HG02870 (cell line): ENCODE data around the gene PIP5K1C.

Experiments
- ATAC-seq: cut with Tn5 transposase; IDR thresholded peaks from one replicate; pipeline ENCODE4 v1.9.1; 2021; ENCODE audit warnings: mild to moderate bottlenecking, moderate library complexity; ENCODE audit not compliant: unreplicated experiment

PIP5K1C gene

DNA sequence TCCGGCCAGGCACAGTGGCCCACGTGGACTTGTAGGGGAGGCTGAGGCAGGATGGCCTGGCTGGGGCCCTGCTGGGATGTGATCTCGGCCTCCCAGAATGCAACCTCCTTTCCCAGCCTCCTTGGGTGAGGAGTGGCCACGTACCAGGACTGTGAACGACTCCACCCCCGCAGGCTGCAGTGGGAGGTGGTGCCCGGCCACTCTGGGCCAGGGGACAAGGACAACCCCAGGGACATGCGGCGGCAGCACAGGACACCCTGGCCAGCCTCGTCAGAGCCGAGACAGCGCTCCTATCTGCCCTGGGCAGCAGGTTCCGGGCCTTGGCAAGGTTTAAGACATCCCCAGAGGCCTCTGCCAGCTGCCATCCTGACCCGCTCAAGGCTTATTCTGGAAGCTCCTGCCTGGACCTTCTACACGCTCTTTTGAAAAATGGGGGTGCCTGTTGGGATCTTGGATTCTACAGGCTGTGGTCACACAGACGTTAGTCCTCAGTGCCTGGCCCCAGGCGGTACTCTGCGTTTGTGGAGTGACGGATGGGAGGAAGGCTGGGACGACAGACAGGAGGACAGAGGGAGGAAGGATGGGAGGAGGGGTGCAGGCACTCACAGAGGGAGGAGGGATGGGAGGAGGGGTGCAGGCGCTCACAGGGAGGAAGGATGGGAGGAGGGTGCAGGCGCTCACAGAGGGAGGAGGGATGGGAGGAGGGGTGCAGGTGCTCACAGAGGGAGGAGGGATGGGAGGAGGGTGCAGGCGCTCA lies 53.8 kb downstream of the PIP5K1C start:
- no peak for ATAC-seq

DNA sequence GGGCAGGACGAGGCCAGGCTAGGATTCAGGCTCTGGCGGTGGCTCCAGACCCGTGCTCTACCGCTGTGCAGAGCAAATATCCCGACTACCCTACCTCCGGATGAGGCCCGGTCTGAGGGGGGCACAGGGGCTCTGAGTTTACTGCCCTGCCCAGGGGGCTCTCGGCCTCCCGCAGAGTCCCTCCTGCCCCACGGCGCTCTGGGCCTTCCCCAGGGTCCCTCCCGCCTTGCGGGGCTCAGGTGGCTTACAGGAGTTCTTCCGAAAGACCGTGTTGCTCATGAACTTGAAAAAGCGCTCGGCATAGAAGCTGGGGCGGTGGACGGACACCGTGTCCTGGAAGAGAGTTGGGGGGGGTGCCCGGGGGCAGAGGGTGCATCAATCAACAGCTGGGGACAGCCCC lies 54.5 kb downstream of the PIP5K1C start:
- no peak for ATAC-seq

DNA sequence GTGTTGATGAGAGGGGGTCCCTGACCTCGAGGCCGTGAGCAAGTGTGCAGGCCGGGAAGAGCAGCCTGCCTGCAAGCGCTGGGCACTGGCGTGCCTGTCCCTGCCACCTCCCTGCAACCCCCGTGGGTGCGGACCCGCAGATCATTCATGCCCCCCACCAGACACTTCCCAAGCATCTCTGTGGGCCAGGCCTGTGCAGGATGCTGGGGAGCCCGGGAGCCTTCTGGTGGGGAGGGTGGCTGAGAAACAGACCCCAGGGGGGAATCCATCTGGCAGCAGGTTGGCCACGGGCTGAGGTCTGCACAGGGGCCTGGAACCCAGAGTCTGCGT lies 55.2 kb downstream of the PIP5K1C start:
- no peak for ATAC-seq

DNA sequence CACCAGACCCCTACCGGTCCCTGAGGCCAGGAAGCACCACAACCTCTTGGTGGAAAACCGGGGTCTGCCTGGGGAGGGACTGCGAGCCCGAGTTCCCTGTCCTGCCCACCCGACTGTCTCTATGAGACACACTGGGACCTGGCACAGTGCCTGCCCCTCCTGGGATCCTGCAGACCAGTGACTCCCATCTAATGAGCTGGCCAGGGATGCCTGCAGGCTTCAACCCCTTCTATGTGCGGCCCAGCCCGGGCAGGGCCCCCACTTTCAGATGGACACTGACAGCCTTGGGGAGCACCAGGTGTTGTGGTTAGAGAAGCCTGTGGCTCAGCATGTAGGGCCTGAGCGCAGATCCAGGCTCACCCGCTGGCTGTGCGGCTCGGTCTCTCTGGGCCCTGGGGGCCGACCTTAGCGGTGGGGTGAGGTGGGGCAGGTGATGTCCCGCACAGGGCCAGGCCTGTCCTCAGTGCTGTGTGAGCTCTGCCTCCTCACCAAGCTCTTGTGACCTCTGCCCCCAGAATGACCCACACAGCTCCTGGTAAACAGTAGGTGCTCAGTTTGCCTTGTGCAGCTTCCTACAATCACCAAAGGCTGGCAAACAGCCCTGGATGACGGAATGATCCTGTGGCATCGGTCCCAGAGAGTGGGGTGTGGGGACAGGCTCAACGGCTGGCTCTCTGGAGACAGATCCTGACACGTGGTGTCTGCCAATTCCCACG lies 55.8 kb downstream of the PIP5K1C start:
- ATAC-seq, result no peak

DNA sequence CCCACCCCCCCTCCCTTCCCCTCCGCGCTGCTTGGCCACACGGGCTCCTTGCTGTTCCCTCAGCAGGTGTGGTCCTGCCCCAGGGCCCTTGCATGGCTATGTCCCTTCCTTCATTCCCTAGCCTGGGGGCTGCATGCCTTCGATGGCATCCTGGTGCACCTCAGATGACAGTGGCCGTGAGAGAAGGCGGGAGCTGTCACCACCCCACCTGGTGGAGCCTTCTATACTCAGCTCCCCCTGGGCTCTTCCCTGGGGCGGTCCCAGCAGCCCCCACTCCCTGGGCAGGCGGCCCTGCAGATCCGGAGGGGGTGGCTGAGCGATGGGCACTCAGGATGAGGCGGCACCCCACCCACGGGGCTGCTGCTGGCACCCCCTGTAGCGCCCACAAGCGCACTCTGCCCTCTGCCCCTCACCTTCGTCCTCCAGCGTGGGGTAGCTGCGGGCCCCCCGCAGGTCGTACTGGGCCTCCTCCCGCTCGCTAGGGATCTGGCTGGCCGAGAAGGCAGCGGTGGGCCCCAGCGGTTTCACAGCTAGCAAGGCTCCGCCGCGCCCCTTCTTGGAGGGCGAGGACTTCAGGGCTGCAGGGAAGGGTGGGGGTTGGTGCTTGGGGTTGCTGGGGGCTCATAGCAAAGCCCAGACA lies 56.5 kb downstream of the PIP5K1C start:
- ATAC-seq, result no peak

DNA sequence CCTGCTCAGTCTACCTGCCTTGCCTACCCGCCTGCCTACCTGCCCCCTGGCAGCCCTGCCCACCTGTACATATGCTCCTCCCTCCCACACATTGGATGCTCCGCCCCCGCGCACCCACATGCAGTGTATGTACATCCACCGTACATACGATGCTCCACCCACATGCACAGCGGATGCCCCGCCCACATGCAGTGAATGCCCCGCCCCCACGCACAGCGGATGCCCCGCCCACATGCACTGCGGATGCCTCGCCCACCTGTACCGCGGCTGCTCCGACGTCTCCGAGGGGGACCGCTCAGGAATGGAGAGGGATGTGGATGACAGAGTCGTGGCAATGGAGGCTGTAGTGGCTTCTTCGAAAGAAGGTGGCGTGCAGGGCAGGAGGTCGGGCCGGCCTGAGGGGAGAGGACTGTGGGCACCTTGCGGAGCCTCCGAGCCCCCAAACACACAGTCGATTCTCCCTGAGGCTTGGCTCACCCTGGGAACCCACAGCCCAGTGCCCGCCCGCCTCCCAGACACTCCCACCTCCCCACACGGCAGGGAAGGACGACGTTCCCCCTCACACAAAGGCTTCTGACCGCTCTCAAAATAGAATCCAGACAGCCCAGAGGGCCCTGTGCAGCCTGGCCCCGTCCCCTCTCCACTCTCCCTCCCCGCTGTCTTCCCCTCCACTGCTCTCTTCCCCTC lies 57.1 kb downstream of the PIP5K1C start:
- no peak for ATAC-seq

DNA sequence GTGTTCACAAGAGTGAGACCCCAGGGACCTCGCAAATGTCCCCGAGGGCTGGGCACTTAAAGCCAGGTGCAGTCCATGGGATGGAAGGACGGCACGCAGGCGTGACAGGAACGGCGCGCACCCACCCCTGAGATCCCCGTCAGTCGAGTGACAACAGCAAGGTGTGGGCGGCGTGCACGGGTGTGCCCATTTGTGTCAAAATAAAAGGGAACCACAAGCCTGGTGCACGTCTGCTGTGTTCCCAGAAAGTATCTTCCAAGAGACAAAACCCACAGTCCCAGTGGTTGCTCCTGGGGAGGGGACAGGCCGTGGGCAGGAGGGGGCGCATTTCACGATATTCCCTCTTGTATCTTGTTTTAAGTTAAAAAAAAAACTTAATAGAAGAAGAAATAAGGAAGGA lies 58.0 kb downstream of the PIP5K1C start:
- no peak for ATAC-seq

DNA sequence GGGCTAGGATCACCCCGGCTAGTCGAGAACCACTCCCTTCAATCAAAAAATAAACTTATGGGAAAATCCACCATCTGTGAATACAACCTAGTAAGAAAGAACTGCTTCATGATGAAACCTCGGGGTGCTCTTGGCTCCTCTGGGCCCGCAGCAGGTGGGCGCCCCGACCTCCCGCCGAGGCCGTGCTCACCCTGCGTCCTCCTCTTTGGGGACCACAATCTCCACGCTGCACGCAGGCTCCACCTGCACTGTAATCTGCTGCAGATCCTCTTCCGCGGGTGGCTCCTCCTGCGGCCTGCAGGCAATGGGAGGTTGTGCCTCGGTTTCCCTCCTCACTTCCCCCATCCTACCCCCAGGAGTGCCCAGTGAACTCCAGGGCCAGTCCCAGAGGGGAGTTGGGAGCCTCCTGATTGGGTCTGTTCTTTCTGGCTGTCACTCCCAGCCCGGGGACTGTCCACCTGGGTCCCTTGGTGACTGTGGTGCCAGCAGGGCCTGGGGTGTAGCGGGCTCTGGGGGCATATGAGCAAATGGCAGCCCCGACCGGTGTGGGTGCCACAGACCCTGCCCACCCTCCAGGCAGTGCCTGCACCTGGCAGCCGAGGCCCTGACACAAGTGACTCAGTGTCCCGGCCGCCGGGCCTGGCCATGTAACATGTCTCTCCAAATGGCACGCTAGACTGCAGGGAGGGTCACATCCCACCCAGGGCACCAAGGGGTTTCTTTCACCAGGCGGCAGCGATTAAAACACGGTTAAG lies 58.6 kb downstream of the PIP5K1C start:
- no peak for ATAC-seq

DNA sequence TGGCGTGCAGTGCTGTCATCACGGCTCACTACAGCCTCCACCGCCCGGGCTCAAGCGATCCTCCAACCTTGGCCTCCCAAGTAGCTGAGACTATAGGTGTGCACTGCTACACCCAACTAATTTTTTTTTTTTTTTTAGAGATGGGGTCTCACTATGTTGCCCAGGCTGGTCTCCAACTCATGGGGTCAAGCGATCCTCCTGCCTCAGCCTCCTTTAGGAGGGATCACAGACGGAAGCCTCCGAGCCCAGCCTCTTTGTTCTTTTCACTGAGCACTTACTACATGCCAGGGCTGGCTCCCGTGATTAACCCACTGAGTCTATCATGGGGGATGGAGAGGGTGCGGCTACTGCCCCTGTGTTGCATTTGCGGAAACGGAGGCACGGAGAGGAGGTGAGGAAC lies 60.8 kb downstream of the PIP5K1C start:
- no peak for ATAC-seq

DNA sequence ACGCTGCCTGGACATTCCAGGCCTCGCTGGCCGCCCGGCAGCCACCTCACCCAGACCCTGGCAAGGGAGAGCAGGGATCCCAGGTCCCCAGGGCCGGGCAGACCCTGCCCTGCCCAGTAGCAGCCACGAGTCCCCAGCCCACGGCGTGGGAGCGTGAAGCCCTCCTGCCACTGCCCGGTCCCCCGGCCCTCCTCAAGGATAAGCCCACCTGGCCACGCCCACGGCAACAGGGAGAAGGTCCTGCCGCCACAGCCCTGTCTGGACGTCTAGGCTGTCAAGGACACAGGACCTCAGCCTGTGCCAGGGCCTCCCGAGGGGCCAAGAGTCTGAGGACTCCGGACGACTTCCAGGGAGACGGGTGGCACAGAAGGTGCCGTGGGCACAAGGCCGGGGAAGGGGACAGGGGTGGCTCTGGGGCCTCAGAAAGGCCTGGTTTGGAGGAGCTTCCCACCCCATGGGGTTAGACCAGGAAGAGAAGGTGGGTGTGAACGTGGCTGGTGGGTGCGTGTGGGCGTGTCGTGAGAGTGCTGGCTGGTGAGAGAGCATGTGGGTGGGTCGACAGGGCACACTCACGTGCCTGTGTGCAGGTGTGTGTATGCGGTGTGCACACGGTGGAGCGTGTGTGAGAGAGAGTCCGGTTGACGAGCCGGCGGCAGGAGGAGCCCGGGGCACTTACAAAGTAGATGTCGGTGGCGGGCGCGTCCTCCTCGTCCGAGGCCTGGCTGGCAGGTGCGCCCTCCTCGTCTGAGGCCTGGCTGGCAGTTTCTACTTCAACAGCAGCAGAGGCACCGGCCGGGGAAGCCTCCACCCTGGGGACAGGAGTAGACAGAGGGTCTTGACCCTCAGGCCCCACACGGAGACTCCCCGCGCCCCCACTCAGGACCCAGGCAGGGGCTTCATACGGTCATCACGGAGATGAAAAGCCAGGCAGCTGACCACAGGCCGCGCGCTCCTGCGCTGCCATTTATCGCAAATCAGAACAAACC lies 61.8 kb downstream of the PIP5K1C start:
- no peak for ATAC-seq

DNA sequence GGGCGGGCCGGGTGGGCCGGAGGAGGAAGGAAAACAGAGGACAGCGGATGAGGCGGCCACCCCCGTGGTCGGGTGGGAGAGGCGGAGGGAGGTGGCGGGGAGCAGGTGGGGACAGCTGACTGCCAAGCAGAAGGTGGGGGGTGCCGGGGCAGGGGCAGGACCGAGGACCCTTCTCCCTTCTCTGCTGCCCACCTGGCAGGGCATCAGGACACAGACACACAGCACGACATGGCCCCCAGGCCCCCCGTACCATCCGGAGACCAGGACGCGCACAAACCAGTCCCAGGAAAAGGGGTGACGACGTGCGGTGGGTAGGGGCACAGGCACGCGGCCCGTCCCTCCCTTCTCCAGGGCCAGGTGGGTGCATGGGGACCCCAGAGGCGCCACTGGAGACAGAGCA lies 62.6 kb downstream of the PIP5K1C start:
- ATAC-seq, result no peak

DNA sequence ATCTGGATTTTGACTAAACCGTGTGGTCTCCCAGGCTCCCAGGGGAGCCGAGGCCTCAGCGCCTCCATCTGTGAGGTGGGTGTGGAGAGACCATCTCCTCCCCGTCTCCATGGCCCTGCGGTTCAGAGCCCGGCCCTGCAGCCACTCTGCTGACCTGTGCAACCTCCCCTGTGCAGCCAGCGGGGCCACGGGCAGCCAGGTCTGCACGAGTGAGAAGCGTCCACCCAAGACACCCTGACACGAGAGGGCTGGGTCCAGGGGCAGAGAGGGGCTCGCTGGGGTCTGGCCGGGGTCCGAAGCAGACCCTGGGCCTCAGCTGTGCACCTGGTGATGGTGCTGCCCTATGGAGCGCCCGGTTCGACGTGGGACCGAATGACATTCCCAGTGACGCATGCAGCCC lies 63.3 kb downstream of the PIP5K1C start:
- no peak for ATAC-seq

DNA sequence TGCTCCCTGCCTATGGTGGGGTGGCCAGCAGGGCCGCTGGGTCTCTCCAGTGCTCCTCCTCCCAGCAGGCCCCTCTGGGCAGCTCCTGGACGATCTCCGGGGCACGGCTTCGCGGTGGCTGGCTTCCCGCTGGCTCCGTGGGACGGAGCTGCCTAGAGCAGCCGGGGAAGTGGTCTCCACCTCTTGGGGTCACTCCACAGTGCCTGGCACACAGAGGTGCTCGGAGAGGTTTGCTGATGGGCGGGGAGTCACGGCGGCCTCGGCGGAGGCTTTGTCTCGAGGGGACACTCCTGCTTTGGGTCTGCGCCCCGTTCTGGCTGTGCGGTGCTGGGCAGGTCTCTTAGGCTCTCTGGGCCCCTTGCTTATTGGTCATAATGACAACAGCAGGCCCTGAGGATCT lies 63.8 kb downstream of the PIP5K1C start:
- no peak for ATAC-seq

DNA sequence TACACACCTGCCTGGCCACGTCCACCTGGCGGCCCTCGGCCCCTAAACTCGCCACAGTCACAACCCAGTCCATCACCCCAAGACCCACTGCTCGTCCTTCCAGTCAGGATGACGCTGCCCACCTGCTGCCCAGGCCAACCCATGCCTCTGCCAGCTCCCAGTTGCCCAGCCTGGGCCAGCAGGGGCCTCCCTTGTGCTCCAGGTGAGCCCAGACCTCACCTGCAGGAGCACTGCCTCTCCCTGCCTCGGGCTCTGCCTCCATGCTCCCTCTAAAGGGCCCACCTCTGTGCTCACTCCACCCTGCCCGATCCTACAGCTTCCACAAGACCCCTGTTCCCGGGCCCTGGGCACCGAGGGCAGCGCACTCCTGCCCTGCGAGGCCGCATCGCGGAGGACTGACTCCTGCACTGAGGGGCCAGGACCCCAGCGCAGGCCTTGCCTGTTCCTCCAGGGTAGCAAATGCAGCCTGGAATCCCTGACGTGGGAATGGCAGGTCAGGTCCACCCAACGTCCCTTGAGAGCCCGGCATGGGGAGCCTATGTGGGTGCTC lies 65.7 kb downstream of the PIP5K1C start:
- no peak for ATAC-seq

DNA sequence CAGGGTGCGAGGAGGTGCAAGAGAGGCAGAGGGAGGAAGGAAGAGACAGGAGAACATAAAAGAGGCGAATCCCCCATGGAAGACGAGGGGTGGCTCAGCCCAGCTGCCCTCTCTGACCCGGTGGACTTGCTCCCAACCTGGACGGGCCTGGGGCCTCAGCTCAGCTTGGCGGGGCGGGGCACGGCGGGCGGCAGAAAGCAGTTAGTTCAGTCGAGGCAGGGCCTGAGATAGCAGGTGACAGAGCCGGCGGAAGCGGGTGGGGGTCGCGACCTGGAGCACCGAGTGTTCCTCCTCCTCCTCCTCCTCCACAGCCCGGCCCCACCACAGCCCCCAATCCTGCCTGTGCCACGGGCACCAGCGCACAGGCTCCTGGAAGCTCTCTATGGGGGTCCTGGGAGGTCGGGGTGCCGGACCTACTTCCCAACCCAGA lies 66.7 kb downstream of the PIP5K1C start:
- no peak for ATAC-seq

DNA sequence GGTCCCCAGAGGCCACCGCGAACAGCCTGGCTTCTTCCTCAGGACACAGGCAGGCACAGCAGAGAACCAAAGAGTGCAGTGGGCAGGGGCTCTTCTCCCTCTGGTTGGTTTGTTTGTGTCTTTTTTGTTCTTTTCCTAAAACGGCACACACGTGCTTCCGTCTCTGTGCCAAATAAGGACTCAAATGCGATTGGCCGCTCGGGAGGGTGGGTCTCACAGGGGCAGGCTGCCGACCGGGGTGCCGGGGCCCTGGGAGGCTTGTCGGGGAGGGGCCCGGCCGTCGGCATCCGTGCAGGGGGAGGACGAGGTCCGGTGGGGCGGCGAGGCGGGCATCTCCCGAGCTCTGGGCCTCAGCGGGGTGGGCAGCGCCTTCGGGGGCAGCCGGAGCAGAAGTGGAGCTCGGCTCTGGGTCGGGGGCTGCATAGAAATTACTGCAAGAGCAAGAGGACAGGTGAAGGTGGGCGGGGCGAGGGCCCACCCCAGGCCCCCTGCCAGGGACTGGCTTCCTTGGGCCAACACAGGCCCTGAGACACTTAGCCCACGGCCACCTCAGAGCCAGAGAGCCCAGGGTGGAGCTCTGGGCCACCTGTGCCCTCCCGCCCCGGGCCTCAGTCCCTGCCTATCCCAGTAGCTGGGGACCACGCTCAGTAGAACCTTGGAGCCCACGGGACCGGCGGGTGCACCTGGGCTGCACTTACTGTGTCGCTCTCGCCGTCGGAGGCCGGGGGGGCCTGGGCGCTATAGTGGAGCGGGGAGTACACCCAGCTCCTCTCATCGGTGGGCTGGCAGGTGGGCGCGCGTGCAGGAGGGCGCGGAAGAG lies 67.3 kb downstream of the PIP5K1C start:
- ATAC-seq, result no peak

DNA sequence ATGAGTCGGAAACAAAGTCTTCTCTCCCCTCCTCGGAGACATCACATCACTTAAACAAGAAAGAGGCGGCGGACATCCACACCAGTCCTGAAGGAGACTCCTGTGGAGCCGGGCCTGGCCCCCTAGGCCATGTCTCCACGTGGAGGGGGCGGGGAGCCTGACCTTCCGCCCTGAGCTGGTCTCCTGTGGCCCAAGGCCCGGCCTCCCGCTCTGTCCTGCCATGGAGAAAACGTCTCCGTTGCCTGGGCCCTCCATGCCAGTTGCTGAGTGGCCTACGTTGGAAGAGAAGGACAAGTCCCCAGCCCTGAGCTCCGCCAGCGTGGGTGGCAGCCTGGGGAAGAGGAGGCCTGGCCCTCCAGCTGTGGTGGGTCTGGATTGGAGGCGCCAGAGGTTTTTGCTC lies 68.2 kb downstream of the PIP5K1C start:
- no peak for ATAC-seq

DNA sequence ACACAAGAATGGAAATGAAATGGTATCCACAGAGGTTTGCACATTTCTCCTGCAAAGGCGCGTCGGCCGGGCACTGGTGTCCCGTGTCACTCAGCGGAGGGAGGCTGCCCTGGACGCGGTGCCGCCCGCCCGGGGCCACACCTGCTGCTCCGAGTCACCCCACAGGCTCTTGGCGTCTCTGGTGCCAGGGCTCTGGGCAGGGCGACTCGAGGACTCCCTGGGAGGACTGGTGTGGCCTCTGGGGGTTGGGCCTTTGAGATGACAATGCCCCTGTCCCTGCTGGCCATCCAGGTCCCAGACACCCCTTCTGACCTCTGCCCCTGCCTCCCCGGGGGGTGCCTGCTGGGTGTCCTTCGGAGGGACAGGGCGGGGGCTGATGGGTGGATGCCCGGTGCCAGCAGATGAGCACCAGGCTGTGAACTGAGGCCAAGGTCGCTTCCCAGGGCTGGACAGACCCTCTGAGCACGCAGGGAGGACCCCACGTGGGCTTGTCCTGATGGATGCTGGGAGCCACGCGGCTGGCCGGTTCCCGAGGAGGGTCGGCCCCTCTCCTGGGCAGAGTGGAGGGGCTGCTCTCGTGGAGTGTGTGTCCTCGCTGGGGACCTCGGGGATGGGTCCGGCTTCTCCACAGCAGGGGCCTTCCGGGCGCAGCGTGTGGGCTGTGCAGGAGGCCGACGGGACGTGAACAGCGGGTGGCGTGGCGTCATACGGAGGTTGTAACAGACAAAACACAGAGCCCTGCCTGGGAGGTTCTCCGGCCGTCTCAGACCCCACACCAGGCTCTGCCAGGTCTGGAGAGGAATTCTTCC lies 69.0 kb downstream of the PIP5K1C start:
- no peak for ATAC-seq
